Right renal pelvis (tissue), 4 donors: Measurements from ENCODE around the gene PLEKHG5. TPM values are rescaled to one million over a fixed set of nuclear protein-coding genes. Genes with fewer than 3 reads are reported as not detected.
A peak's percentile ranks its signal among the peaks of the same experiment; 100 is the strongest.

Experiments used
- DNase-seq, 4 donors: peaks; one replicate each; pipeline ENCODE4 v3.0.0-alpha.2; 2013; ENCODE audit warnings: low read depth in 4 of 4, low spot score in 3 of 4, missing footprints in 1 of 4
- polyA plus RNA-seq, 4 donors: library from polyadenylated mRNA; unstranded; fragments of 120-200 nt; gene quantifications; one replicate each; pipeline ENCODE4 v1.2.1, GENCODE V29; 2013; ENCODE audit not compliant: insufficient read length in 4 of 4

The PLEKHG5 gene
- 10 to 100 TPM; 12.6 to 18.0 (median 13.3) TPM for polyA plus RNA-seq

GRCh38 chr1:6491480-6491962 is at the start of gene PLEKHG5:
PLEKHG5 (minus strand) TSS chr1:6491667; CDS start chr1:6477571, 14,096 bp downstream.
- no peak for DNase-seq

GRCh38 chr1:6538956-6539355 is 47.5 kb upstream of the PLEKHG5 start:
- DNase-seq: no peak

GRCh38 chr1:6536291-6536690 is 44.8 kb upstream of the PLEKHG5 start:
- no peak for DNase-seq

GRCh38 chr1:6535214-6535613 is 43.7 kb upstream of the PLEKHG5 start:
- no peak for DNase-seq

GRCh38 chr1:6534248-6534822 is 42.9 kb upstream of the PLEKHG5 start:
- DNase-seq: no peak

GRCh38 chr1:6531996-6532395 is 40.5 kb upstream of the PLEKHG5 start:
- no peak for DNase-seq

- no peak for DNase-seq
Measured at GRCh38 chr1:6530504-6531160, 39.2 kb upstream of the PLEKHG5 start.

GRCh38 chr1:6528492-6528891 is 37.0 kb upstream of the PLEKHG5 start:
- no peak for DNase-seq

- DNase-seq: no peak
Measured at GRCh38 chr1:6526316-6526715, 34.8 kb upstream of the PLEKHG5 start.

GRCh38 chr1:6523566-6523965 is 32.1 kb upstream of the PLEKHG5 start:
- DNase-seq: no peak

GRCh38 chr1:6521536-6521935 is 30.1 kb upstream of the PLEKHG5 start:
- DNase-seq: no peak

GRCh38 chr1:6519935-6520671 is 28.6 kb upstream of the PLEKHG5 start:
- DNase-seq: peak in 3 of 4 donors; percentile 27 to 55 (median 40)

- DNase-seq: no peak
Measured at GRCh38 chr1:6519491-6519934, 28.0 kb upstream of the PLEKHG5 start.

- DNase-seq: no peak
Measured at GRCh38 chr1:6517435-6517851, 26.0 kb upstream of the PLEKHG5 start.

- DNase-seq: no peak
Measured at GRCh38 chr1:6515771-6516170, 24.3 kb upstream of the PLEKHG5 start.

GRCh38 chr1:6513320-6513801 is 21.9 kb upstream of the PLEKHG5 start:
- no peak for DNase-seq

- DNase-seq: no peak
Measured at GRCh38 chr1:6512908-6513280, 21.4 kb upstream of the PLEKHG5 start.

GRCh38 chr1:6512245-6512907 is 20.9 kb upstream of the PLEKHG5 start:
- DNase-seq: no peak

GRCh38 chr1:6511561-6512244 is 20.2 kb upstream of the PLEKHG5 start:
- DNase-seq: no peak

- no peak for DNase-seq
Measured at GRCh38 chr1:6511056-6511455, 19.6 kb upstream of the PLEKHG5 start.
